NCI-H345 (cell line): ENCODE data around the gene UBE2QL1.

ENCODE experiments used
- DNase-seq: peaks from one replicate; lab custom pipeline; 2025; lab: John Stamatoyannopoulos, UW

Gene UBE2QL1

GRCh38 chr5:6448622-6449464, at the start of gene UBE2QL1:
TSS of gene UBE2QL1 (plus strand) at chr5:6448859. CDS start at chr5:6448894, 35 bp downstream.
- peak; percentile 28 for DNase-seq

GRCh38 chr5:6399980-6400910, 48.4 kb upstream of the UBE2QL1 start:
- no peak for DNase-seq

- DNase-seq, result peak; percentile 15
Observed at GRCh38 chr5:6401410-6401809, 47.2 kb upstream of the UBE2QL1 start.

GRCh38 chr5:6402939-6403338, 45.7 kb upstream of the UBE2QL1 start:
- no peak for DNase-seq

GRCh38 chr5:6403416-6403815, 45.2 kb upstream of the UBE2QL1 start:
- DNase-seq, result no peak

- DNase-seq, result no peak
Observed at GRCh38 chr5:6404129-6404528, 44.5 kb upstream of the UBE2QL1 start.

GRCh38 chr5:6405591-6405990, 43.1 kb upstream of the UBE2QL1 start:
- DNase-seq, result no peak

- DNase-seq, result no peak
Observed at GRCh38 chr5:6407558-6408259, 41.0 kb upstream of the UBE2QL1 start.

GRCh38 chr5:6408260-6408596, 40.4 kb upstream of the UBE2QL1 start:
- no peak for DNase-seq

- DNase-seq, result no peak
Observed at GRCh38 chr5:6408627-6409446, 39.8 kb upstream of the UBE2QL1 start.

- DNase-seq, result no peak
Observed at GRCh38 chr5:6410421-6410820, 38.2 kb upstream of the UBE2QL1 start.

- no peak for DNase-seq
Observed at GRCh38 chr5:6411141-6411540, 37.5 kb upstream of the UBE2QL1 start.

GRCh38 chr5:6412811-6413210, 35.8 kb upstream of the UBE2QL1 start:
- no peak for DNase-seq

- DNase-seq, result no peak
Observed at GRCh38 chr5:6417657-6418056, 31.0 kb upstream of the UBE2QL1 start.

GRCh38 chr5:6418679-6419276, 29.9 kb upstream of the UBE2QL1 start:
- DNase-seq, result no peak

GRCh38 chr5:6419340-6419852, 29.3 kb upstream of the UBE2QL1 start:
- peak; percentile 56 for DNase-seq

GRCh38 chr5:6423327-6424109, 25.1 kb upstream of the UBE2QL1 start:
- no peak for DNase-seq

GRCh38 chr5:6424110-6424659, 24.5 kb upstream of the UBE2QL1 start:
- peak; percentile 89 for DNase-seq

GRCh38 chr5:6424700-6425099, 24.0 kb upstream of the UBE2QL1 start:
- no peak for DNase-seq

- DNase-seq, result no peak
Observed at GRCh38 chr5:6427694-6428093, 21.0 kb upstream of the UBE2QL1 start.
